HG03159 (cell line): ENCODE data around the gene COQ8B.

Experiments used
- ATAC-seq: cut with Tn5 transposase; IDR thresholded peaks from one replicate; pipeline ENCODE4 v1.9.1; 2021; ENCODE audit warnings: mild to moderate bottlenecking, moderate library complexity; ENCODE audit not compliant: unreplicated experiment

Gene COQ8B

GRCh38 chr19:40693150-40693788 lies 23.4 kb downstream of the COQ8B start:
- no peak for ATAC-seq

- no peak for ATAC-seq
Measured at GRCh38 chr19:40692212-40692551, 24.5 kb downstream of the COQ8B start.

GRCh38 chr19:40691421-40692211 lies 25.1 kb downstream of the COQ8B start:
- no peak for ATAC-seq

GRCh38 chr19:40690693-40691420 lies 25.8 kb downstream of the COQ8B start:
- ATAC-seq: peak; percentile 72

- ATAC-seq: no peak
Measured at GRCh38 chr19:40690050-40690692, 26.5 kb downstream of the COQ8B start, which contains the start of gene NUMBL. TSS of gene NUMBL (minus strand) at chr19:40690651. CDS start at chr19:40690483, 168 bp downstream.

GRCh38 chr19:40689339-40690049 lies 27.2 kb downstream of the COQ8B start:
- no peak for ATAC-seq

- no peak for ATAC-seq
Measured at GRCh38 chr19:40688987-40689338, 27.7 kb downstream of the COQ8B start.

- no peak for ATAC-seq
Measured at GRCh38 chr19:40688309-40688708, 28.4 kb downstream of the COQ8B start.

GRCh38 chr19:40687525-40688016 lies 29.1 kb downstream of the COQ8B start:
- no peak for ATAC-seq

- no peak for ATAC-seq
Measured at GRCh38 chr19:40686882-40687524, 29.7 kb downstream of the COQ8B start.

- ATAC-seq: no peak
Measured at GRCh38 chr19:40685563-40685962, 31.1 kb downstream of the COQ8B start.

- no peak for ATAC-seq
Measured at GRCh38 chr19:40685016-40685526, 31.6 kb downstream of the COQ8B start.

- no peak for ATAC-seq
Measured at GRCh38 chr19:40684280-40684679, 32.4 kb downstream of the COQ8B start.

GRCh38 chr19:40683437-40683836 lies 33.2 kb downstream of the COQ8B start:
- no peak for ATAC-seq

- ATAC-seq: no peak
Measured at GRCh38 chr19:40682431-40682964, 34.2 kb downstream of the COQ8B start.

- no peak for ATAC-seq
Measured at GRCh38 chr19:40681039-40681438, 35.6 kb downstream of the COQ8B start.

GRCh38 chr19:40677156-40677555 lies 39.5 kb downstream of the COQ8B start:
- ATAC-seq: no peak

GRCh38 chr19:40674291-40674690 lies 42.4 kb downstream of the COQ8B start:
- no peak for ATAC-seq

GRCh38 chr19:40673397-40673796 lies 43.3 kb downstream of the COQ8B start:
- no peak for ATAC-seq
